Nucleus accumbens (tissue), 56 donors: ENCODE measurements around the gene CYFIP2.

Experiments used
- DNase-seq, 56 donors: peaks; one replicate each; lab custom pipeline; 2025; lab: John Stamatoyannopoulos, UW

The CYFIP2 gene

GRCh38 chr5:157253547-157253946, 12.4 kb upstream of the CYFIP2 start:
- peak in 33 of 56 donors; percentile 5 to 69 (median 24) for DNase-seq

GRCh38 chr5:157258450-157258849, 7.5 kb upstream of the CYFIP2 start:
- no peak for DNase-seq

GRCh38 chr5:157259699-157260098, 6.2 kb upstream of the CYFIP2 start:
- DNase-seq, result no peak

- no peak for DNase-seq
Measured at GRCh38 chr5:157263496-157264090, 2.3 kb upstream of the CYFIP2 start.

GRCh38 chr5:157266286-157267007, 524 bp downstream of the CYFIP2 start:
- DNase-seq, result peak in 8 of 56 donors; percentile 21 to 56 (median 50)

- DNase-seq, result no peak
Measured at GRCh38 chr5:157267025-157267424, 1.1 kb downstream of the CYFIP2 start.

- peak in 9 of 56 donors; percentile 19 to 58 (median 35) for DNase-seq
Measured at GRCh38 chr5:157267761-157268480, 2.0 kb downstream of the CYFIP2 start.

GRCh38 chr5:157269165-157269671, 3.3 kb downstream of the CYFIP2 start:
- no peak for DNase-seq

GRCh38 chr5:157269761-157270272, 3.9 kb downstream of the CYFIP2 start:
- DNase-seq, result no peak

GRCh38 chr5:157270771-157271170, 4.8 kb downstream of the CYFIP2 start:
- no peak for DNase-seq

GRCh38 chr5:157271740-157272271, 5.9 kb downstream of the CYFIP2 start:
- DNase-seq, result no peak

- DNase-seq, result no peak
Measured at GRCh38 chr5:157273131-157273556, 7.2 kb downstream of the CYFIP2 start.

- no peak for DNase-seq
Measured at GRCh38 chr5:157275403-157275802, 9.5 kb downstream of the CYFIP2 start.

- no peak for DNase-seq
Measured at GRCh38 chr5:157278319-157279037, 12.6 kb downstream of the CYFIP2 start.

- DNase-seq, result no peak
Measured at GRCh38 chr5:157279605-157280239, 13.8 kb downstream of the CYFIP2 start.

- no peak for DNase-seq
Measured at GRCh38 chr5:157280927-157281326, 15.0 kb downstream of the CYFIP2 start.

- DNase-seq, result no peak
Measured at GRCh38 chr5:157282150-157282549, 16.2 kb downstream of the CYFIP2 start.

GRCh38 chr5:157283434-157283833, 17.5 kb downstream of the CYFIP2 start:
- DNase-seq, result no peak

- no peak for DNase-seq
Measured at GRCh38 chr5:157284458-157285212, 18.7 kb downstream of the CYFIP2 start.
